Thoracic aorta (tissue), 2 donors: Measurements from ENCODE around the gene SSTR4. TPM values are rescaled to one million over a fixed set of nuclear protein-coding genes. Genes with fewer than 3 reads are reported as not detected.

Experiments used
- ATAC-seq: fragments of 150-250 bp; one replicate; pipeline ENCODE4 v1.8.0; 2017; ENCODE audit warnings: low read depth; ENCODE audit not compliant: insufficient number of reproducible peaks, low FRiP score
- DNase-seq: peaks from one replicate; pipeline ENCODE4 v3.0.0-alpha.2; 2020; ENCODE audit warnings: low spot score
- H3K27ac ChIP-seq, 2 donors: fragments of 200-600 bp; sonication (generic); 1 replicate in 1 of 2; 2 replicates in 1 of 2; pipeline ENCODE4 v1.5.1; 2016; ENCODE audit warnings: mild to moderate bottlenecking in 2 of 2, moderate library complexity in 2 of 2
- H3K27me3 ChIP-seq: fragments of 200-600 bp; sonication (generic); replicated peaks from 2 replicates; pipeline ENCODE4 v1.6.0; 2016; ENCODE audit warnings: mild to moderate bottlenecking; ENCODE audit not compliant: insufficient read depth
- H3K36me3 ChIP-seq: fragments of 200-600 bp; sonication (generic); one replicate; pipeline ENCODE4 v1.5.1; 2016
- H3K4me1 ChIP-seq, 2 donors: fragments of 200-600 bp; sonication (generic); 1 replicate in 1 of 2; 2 replicates in 1 of 2; pipeline versions ENCODE4 v1.5.1 to v1.6.0; 2016; ENCODE audit warnings: low read depth in 2 of 2, mild to moderate bottlenecking in 1 of 2; ENCODE audit not compliant: control insufficient read depth in 1 of 2
- H3K4me3 ChIP-seq: fragments of 200-600 bp; sonication (generic); 2 replicates; pipeline ENCODE4 v1.5.1; 2016; ENCODE audit warnings: mild to moderate bottlenecking
- H3K9me3 ChIP-seq: fragments of 200-600 bp; sonication (generic); 2 replicates; pipeline ENCODE4 v1.5.1; 2016
- CTCF ChIP-seq: fragments of 200-600 bp; sonication (generic); IDR thresholded peaks from one replicate; pipeline ENCODE4 v1.5.1; 2019; ENCODE audit warnings: antibody characterized with exemption
- total RNA-seq, 2 donors: library from RNA; depleted of rRNA; stranded (reverse); fragments of >200 nt; gene quantifications; one replicate each; pipeline versions ENCODE4 v1.1.0 to v1.2.3, GENCODE V29; 2016

SSTR4 gene
- total RNA-seq, 2 donors from 2014 or later, result not detected

- no peaks in the 10 kb centered on the region for H3K27me3 ChIP-seq
- no peak for DNase-seq
Observed at GRCh38 chr20:23039885-23040508, 4.9 kb downstream of the SSTR4 start.

GRCh38 chr20:23042270-23042669, 7.2 kb downstream of the SSTR4 start:
- no peak overlapping the region for H3K27ac ChIP-seq
- peaks cover 12 to 22% of the 10 kb centered on the region in 2 donors for H3K4me1 ChIP-seq
- no peaks in the 10 kb centered on the region for H3K27me3 ChIP-seq
- H3K9me3 ChIP-seq, result no peaks in the 10 kb centered on the region
- DNase-seq (no peak), ATAC-seq (no peak)
- H3K4me3 ChIP-seq, result no peak overlapping the region
- no peak for TF ChIP-seq CTCF
- H3K36me3 ChIP-seq, result no peaks in the 10 kb centered on the region

More at GRCh38 chr20:23039885-23040508, 4.9 kb downstream of the SSTR4 start:
- TF ChIP-seq CTCF, result no peak
- H3K9me3 ChIP-seq, result no peaks in the 10 kb centered on the region
- H3K36me3 ChIP-seq, result no peaks in the 10 kb centered on the region
- no peak overlapping the region for H3K4me3 ChIP-seq
- ATAC-seq, result no peak
- peaks cover 0 to under 1% of the 10 kb centered on the region in 2 donors for H3K4me1 ChIP-seq
- no peak overlapping the region for H3K27ac ChIP-seq

- Histone ChIP-seq H3K36me3 (no peaks in the 10 kb centered on the region), H3K4me3 (no peak overlapping the region), H3K4me1 (peaks cover 12 to 33% of the 10 kb centered on the region in 2 donors), H3K27me3 (no peaks in the 10 kb centered on the region), H3K9me3 (no peaks in the 10 kb centered on the region), H3K27ac (no peak overlapping the region)
- TF ChIP-seq CTCF, result no peak
- no peak for ATAC-seq
- no peak for DNase-seq
Observed at GRCh38 chr20:23043376-23043775, 8.3 kb downstream of the SSTR4 start.

GRCh38 chr20:23046431-23046830, 11.3 kb downstream of the SSTR4 start:
- H3K9me3 ChIP-seq, result no peaks in the 10 kb centered on the region
- no peak for DNase-seq
- no peak for TF ChIP-seq CTCF
- no peak overlapping the region for H3K27ac ChIP-seq
- ATAC-seq, result no peak
- H3K27me3 ChIP-seq, result no peaks in the 10 kb centered on the region
- H3K4me3 ChIP-seq, result peak overlapping the region; percentile 85
- peaks cover 12 to 45% of the 10 kb centered on the region in 2 donors for H3K4me1 ChIP-seq
- no peaks in the 10 kb centered on the region for H3K36me3 ChIP-seq

- TF ChIP-seq CTCF, result no peak
- no peaks in the 10 kb centered on the region for H3K36me3 ChIP-seq
- H3K4me3 ChIP-seq, result peak overlapping the region; percentile 85
- no peaks in the 10 kb centered on the region for H3K27me3 ChIP-seq
- DNase-seq (no peak), ATAC-seq (no peak)
- H3K4me1 ChIP-seq, result peaks cover 12 to 45% of the 10 kb centered on the region in 2 donors
- no peaks in the 10 kb centered on the region for H3K9me3 ChIP-seq
- H3K27ac ChIP-seq, result no peak overlapping the region
Observed at GRCh38 chr20:23047001-23047737, 12.1 kb downstream of the SSTR4 start.
